Measurements from ENCODE around the gene DNAJB5. TPM values are rescaled to one million over a fixed set of nuclear protein-coding genes. Genes with fewer than 3 reads are reported as not detected.

The DNAJB5 gene
- total and polyA plus RNA-seq, 9 of the 15 experiments (the other 6 are each of a cell fraction or from before 2014, with no cell fraction given) = 0.15 to 7.4 (median 3.7) TPM

DNA sequence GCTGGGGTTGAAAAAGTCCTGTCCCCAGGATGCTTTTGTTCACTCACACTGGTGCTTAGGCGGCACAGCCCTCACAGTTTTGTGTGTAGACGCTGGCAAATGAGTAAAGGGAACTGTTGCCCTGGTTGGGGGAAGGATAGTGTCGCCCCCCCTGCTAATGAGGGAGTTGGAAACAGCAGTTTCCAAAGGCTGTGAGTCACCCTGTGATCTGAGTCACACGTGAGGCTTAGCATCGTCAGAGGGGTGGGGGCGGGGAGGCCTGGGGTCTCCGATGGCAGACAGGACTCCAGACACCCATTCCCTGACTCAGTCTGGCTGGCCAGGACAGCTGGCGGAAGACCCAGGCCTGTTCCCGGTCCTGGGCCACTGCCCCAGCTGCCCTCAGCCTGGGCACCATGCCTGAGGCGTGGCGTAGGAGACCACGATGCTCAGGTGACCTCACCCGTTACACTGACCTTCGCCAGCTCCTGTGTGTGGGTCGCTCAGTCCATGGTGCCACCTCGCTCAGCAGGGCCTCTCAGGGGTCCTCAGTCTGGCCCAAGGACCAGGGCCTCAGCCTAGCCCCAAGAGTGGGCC lies 2.9 kb downstream of the DNAJB5 start (continued):
- TF ChIP-seq, protein P1, sequence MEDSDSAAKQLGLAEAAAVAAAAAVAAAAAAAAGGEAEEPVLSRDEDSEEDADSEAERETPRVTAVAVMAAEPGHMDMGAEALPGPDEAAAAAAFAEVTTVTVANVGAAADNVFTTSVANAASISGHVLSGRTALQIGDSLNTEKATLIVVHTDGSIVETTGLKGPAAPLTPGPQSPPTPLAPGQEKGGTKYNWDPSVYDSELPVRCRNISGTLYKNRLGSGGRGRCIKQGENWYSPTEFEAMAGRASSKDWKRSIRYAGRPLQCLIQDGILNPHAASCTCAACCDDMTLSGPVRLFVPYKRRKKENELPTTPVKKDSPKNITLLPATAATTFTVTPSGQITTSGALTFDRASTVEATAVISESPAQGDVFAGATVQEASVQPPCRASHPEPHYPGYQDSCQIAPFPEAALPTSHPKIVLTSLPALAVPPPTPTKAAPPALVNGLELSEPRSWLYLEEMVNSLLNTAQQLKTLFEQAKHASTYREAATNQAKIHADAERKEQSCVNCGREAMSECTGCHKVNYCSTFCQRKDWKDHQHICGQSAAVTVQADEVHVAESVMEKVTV (CRISPR knock-in tag; IDR thresholded peaks at IDR 0.05) = no peak
- TF ChIP-seq PHB (CRISPR knock-in tag; IDR thresholded peaks at IDR 0.05) (no peak), RAD51 (IDR thresholded peaks at IDR 0.05; ENCODE audit: borderline replicate concordance, low read depth) (no peak), ZNF212 (CRISPR knock-in tag; IDR thresholded peaks at IDR 0.05) (no peak), SRSF9 (IDR thresholded peaks at IDR 0.05; ENCODE audit: borderline replicate concordance, low read depth, low read length) (no peak), ZNF41 (CRISPR knock-in tag; conservative IDR thresholded peaks at IDR 0.05) (no peak), SIX5 (IDR thresholded peaks at IDR 0.05; ENCODE audit: borderline replicate concordance in 1 of 2, insufficient read depth in 1 of 2, low read depth in 1 of 2, low read length in 2 of 2) (no peak), SMARCE1 (IDR thresholded peaks at IDR 0.05) (peak; percentile 80), TCF7L2 (IDR thresholded peaks at IDR 0.05; ENCODE audit: low read depth, low read length) (no peak), MAZ (CRISPR knock-in tag; conservative IDR thresholded peaks at IDR 0.05 in 1 of 2, IDR thresholded peaks at IDR 0.05 in 1 of 2) (peak in 1 of 2 experiments; percentile 21; a peak in 1 of 4 replicates), MAFG (tag; conservative IDR thresholded peaks at IDR 0.05) (no peak), NFRKB (IDR thresholded peaks at IDR 0.05; ENCODE audit: low read depth) (no peak), ZNF766 (CRISPR knock-in tag; conservative IDR thresholded peaks at IDR 0.05) (no peak), MEF2D (tag; conservative IDR thresholded peaks at IDR 0.05; ENCODE audit: low read depth) (no peak), ATF1 (CRISPR knock-in tag; IDR thresholded peaks at IDR 0.05) (no peak), ATF1 (tag; IDR thresholded peaks at IDR 0.05) (peak; percentile 44), HDGF (IDR thresholded peaks at IDR 0.05) (no peak)
- TF ChIP-seq, protein P2, sequence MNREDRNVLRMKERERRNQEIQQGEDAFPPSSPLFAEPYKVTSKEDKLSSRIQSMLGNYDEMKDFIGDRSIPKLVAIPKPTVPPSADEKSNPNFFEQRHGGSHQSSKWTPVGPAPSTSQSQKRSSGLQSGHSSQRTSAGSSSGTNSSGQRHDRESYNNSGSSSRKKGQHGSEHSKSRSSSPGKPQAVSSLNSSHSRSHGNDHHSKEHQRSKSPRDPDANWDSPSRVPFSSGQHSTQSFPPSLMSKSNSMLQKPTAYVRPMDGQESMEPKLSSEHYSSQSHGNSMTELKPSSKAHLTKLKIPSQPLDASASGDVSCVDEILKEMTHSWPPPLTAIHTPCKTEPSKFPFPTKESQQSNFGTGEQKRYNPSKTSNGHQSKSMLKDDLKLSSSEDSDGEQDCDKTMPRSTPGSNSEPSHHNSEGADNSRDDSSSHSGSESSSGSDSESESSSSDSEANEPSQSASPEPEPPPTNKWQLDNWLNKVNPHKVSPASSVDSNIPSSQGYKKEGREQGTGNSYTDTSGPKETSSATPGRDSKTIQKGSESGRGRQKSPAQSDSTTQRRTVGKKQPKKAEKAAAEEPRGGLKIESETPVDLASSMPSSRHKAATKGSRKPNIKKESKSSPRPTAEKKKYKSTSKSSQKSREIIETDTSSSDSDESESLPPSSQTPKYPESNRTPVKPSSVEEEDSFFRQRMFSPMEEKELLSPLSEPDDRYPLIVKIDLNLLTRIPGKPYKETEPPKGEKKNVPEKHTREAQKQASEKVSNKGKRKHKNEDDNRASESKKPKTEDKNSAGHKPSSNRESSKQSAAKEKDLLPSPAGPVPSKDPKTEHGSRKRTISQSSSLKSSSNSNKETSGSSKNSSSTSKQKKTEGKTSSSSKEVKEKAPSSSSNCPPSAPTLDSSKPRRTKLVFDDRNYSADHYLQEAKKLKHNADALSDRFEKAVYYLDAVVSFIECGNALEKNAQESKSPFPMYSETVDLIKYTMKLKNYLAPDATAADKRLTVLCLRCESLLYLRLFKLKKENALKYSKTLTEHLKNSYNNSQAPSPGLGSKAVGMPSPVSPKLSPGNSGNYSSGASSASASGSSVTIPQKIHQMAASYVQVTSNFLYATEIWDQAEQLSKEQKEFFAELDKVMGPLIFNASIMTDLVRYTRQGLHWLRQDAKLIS (CRISPR knock-in tag; IDR thresholded peaks at IDR 0.05) = no peak
- TF ChIP-seq, protein P3, sequence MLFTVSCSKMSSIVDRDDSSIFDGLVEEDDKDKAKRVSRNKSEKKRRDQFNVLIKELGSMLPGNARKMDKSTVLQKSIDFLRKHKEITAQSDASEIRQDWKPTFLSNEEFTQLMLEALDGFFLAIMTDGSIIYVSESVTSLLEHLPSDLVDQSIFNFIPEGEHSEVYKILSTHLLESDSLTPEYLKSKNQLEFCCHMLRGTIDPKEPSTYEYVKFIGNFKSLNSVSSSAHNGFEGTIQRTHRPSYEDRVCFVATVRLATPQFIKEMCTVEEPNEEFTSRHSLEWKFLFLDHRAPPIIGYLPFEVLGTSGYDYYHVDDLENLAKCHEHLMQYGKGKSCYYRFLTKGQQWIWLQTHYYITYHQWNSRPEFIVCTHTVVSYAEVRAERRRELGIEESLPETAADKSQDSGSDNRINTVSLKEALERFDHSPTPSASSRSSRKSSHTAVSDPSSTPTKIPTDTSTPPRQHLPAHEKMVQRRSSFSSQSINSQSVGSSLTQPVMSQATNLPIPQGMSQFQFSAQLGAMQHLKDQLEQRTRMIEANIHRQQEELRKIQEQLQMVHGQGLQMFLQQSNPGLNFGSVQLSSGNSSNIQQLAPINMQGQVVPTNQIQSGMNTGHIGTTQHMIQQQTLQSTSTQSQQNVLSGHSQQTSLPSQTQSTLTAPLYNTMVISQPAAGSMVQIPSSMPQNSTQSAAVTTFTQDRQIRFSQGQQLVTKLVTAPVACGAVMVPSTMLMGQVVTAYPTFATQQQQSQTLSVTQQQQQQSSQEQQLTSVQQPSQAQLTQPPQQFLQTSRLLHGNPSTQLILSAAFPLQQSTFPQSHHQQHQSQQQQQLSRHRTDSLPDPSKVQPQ (CRISPR knock-in tag; IDR thresholded peaks at IDR 0.05; ENCODE audit: borderline replicate concordance) = no peak
